ENCODE data around the gene ANKRD2.

ANKRD2 gene

GRCh38 chr10:97632949-97633884 is 60.6 kb downstream of the ANKRD2 start, which contains the start of gene MORN4:
Gene MORN4 (minus strand): TSS chr10:97633500. CDS start chr10:97619653, 13,847 bp downstream.
- H3K27ac ChIP-seq, result peak within 1 kb of the TSS; percentile 88
- peaks cover 11% of the 10 kb centered on the region for H3K79me2 ChIP-seq
- H2AFZ ChIP-seq, result peak within 1 kb of the TSS; percentile 100
- H3K4me1 ChIP-seq, result peaks cover 5% of the 10 kb centered on the region
- no peak for TF ChIP-seq CTCF (IDR thresholded peaks at IDR 0.05)
- no peaks in the 10 kb centered on the region for H3K9me3 ChIP-seq (ENCODE audit: control insufficient read depth, low read length)
- H3K27me3 ChIP-seq (ENCODE audit: control insufficient read depth, insufficient read depth, low read length), result no peaks in the 10 kb centered on the region
- H3K36me3 ChIP-seq (ENCODE audit: control insufficient read depth, insufficient read depth, low read length), result no peaks in the 10 kb centered on the region
- peak within 1 kb of the TSS; percentile 84 for H3K4me3 ChIP-seq (ENCODE audit: low read depth, low read length)
- H3K9ac ChIP-seq, result peak within 1 kb of the TSS; percentile 58
- H3K4me2 ChIP-seq (ENCODE audit: low read length), result peak within 1 kb of the TSS; percentile 68
